Lower lobe of right lung (tissue), 2 donors: ENCODE results near the gene P4HA1. TPM values are rescaled to one million over a fixed set of nuclear protein-coding genes. Genes with fewer than 3 reads are reported as not detected.

ENCODE experiments used
- ATAC-seq, 2 donors: fragments of 200-7000 bp; cut with Tn5 transposase; one replicate each; pipeline ENCODE4 v1.9.1; 2020 to 2022; ENCODE audit warnings: mild to moderate bottlenecking in 2 of 2, moderate library complexity in 2 of 2
- DNase-seq: peaks from one replicate; pipeline ENCODE4 v3.0.0-alpha.2; 2020
- H3K27ac ChIP-seq: fragments of 200-600 bp; one replicate; pipeline ENCODE4 v1.8.0; 2022
- H3K27me3 ChIP-seq: fragments of 200-600 bp; one replicate; pipeline ENCODE4 v1.8.0; 2022; ENCODE audit warnings: low read depth
- H3K36me3 ChIP-seq: fragments of 200-600 bp; one replicate; pipeline ENCODE4 v1.8.0; 2022; ENCODE audit warnings: mild to moderate bottlenecking
- H3K4me1 ChIP-seq: fragments of 200-600 bp; one replicate; pipeline ENCODE4 v1.8.0; 2022
- H3K4me3 ChIP-seq: fragments of 200-600 bp; one replicate; pipeline ENCODE4 v1.8.0; 2022; ENCODE audit warnings: mild to moderate bottlenecking
- H3K9me3 ChIP-seq: fragments of 200-600 bp; one replicate; pipeline ENCODE4 v1.8.0; 2022
- CTCF ChIP-seq: fragments of 200-600 bp; IDR thresholded peaks from one replicate; pipeline ENCODE4 v1.8.0; 2022; ENCODE audit warnings: antibody characterized with exemption, mild to moderate bottlenecking
- intact Hi-C: fragments of 100-400 bp; cut with DNase I; formaldehyde crosslinking; loops from one replicate; pipeline ENCODE4 v1.11.0; 2022
- total RNA-seq: library from RNA; stranded (reverse); fragmentation: NEBNext Ultra II Directional; extraction: Animal tissue kit (Norgen Biotek cat#: 25700); gene quantifications from one replicate; pipeline ENCODE4 v1.2.1, GENCODE V29; 2021
- donor health status: DM: no; HTN: yes; CAD: no; lungs with severe emphysema.

P4HA1 gene
- total RNA-seq, 1 donor from 2014 or later = 59.9 TPM

- no peak for TF ChIP-seq CTCF
- peaks cover 8% of the 10 kb centered on the region for H3K4me1 ChIP-seq
- intact Hi-C loops = no loop called here
- ATAC-seq (no peak), DNase-seq (no peak)
- no peaks in the 10 kb centered on the region for H3K36me3 ChIP-seq
- no peaks in the 10 kb centered on the region for H3K27me3 ChIP-seq
- no peak overlapping the region for H3K27ac ChIP-seq
- no peak overlapping the region for H3K4me3 ChIP-seq
- H3K9me3 ChIP-seq = no peaks in the 10 kb centered on the region
These were observed 12.5 kb downstream of the P4HA1 start for GRCh38 chr10:73084209-73084608.

- no peak overlapping the region for H3K4me3 ChIP-seq
- TF ChIP-seq CTCF = no peak
- ATAC-seq = peak in 1 of 2 donors; percentile 48
- no peak for DNase-seq
- H3K27ac ChIP-seq = peak overlapping the region; percentile 5
- H3K9me3 ChIP-seq = no peaks in the 10 kb centered on the region
- H3K27me3 ChIP-seq = no peaks in the 10 kb centered on the region
- H3K4me1 ChIP-seq = peaks cover 8% of the 10 kb centered on the region
- H3K36me3 ChIP-seq = no peaks in the 10 kb centered on the region
- intact Hi-C loops = no loop called here
These were observed 13.4 kb downstream of the P4HA1 start for GRCh38 chr10:73083221-73083620.

GRCh38 chr10:73079779-73080541, 16.7 kb downstream of the P4HA1 start:
- no peaks in the 10 kb centered on the region for H3K27me3 ChIP-seq

GRCh38 chr10:73076360-73077183, 20.1 kb downstream of the P4HA1 start:
- Histone ChIP-seq H3K4me1 (peaks cover 19% of the 10 kb centered on the region), H3K36me3 (peaks cover 31% of the 10 kb centered on the region), H3K27ac (peak overlapping the region; percentile 73), H3K9me3 (no peaks in the 10 kb centered on the region), H3K4me3 (peak overlapping the region; percentile 9), H3K27me3 (no peaks in the 10 kb centered on the region)
- no peak for TF ChIP-seq CTCF
- peak; percentile 64 to 80 for ATAC-seq
- intact Hi-C loops = no loop called here
- DNase-seq = no peak

More at GRCh38 chr10:73079779-73080541, 16.7 kb downstream of the P4HA1 start:
- DNase-seq (no peak), ATAC-seq (no peak)
- H3K4me3 ChIP-seq = no peak overlapping the region
- intact Hi-C loops = no loop called here
- H3K9me3 ChIP-seq = no peaks in the 10 kb centered on the region
- H3K27ac ChIP-seq = no peak overlapping the region
- peaks cover 27% of the 10 kb centered on the region for H3K4me1 ChIP-seq
- no peaks in the 10 kb centered on the region for H3K36me3 ChIP-seq
- no peak for TF ChIP-seq CTCF

- DNase-seq = no peak
- no peak for ATAC-seq
- TF ChIP-seq CTCF = no peak
- H3K4me3 ChIP-seq = no peak overlapping the region
- intact Hi-C loops = no loop called here
- H3K9me3 ChIP-seq = no peaks in the 10 kb centered on the region
- H3K27ac ChIP-seq = peak overlapping the region; percentile 73
- peaks cover 38% of the 10 kb centered on the region for H3K36me3 ChIP-seq
- H3K27me3 ChIP-seq = no peaks in the 10 kb centered on the region
- peaks cover 19% of the 10 kb centered on the region for H3K4me1 ChIP-seq
These were observed 20.8 kb downstream of the P4HA1 start for GRCh38 chr10:73075829-73076228.
